K562 (cell line): ENCODE results near the gene APEX1. TPM values are rescaled to one million over a fixed set of nuclear protein-coding genes. Genes with fewer than 3 reads are reported as not detected.

Experiments
- BCL6 ChIP-seq: fragments of 250-450 bp; sonication (Bioruptor Pico); IDR thresholded peaks from 2 replicates; pipeline ENCODE4 v1.4.0; 2020
- CHD4 ChIP-seq: fragments of 200-600 bp; sonication (generic); IDR thresholded peaks from 3 replicates; pipeline ENCODE4 v1.6.1; 2012; ENCODE audit warnings: low read depth, mild to moderate bottlenecking, mixed read lengths, low read length, inconsistent platforms; ENCODE audit not compliant: insufficient read depth, insufficient replicate concordance, poor library complexity, severe bottlenecking
- ETV1 ChIP-seq: fragments of 450-650 bp; conservative IDR thresholded peaks from 2 replicates; pipeline ENCODE4 v1.6.1; 2016; ENCODE audit warnings: missing genetic modification characterization, control low read depth, low read depth, missing compliant biosample characterization
- HNRNPL ChIP-seq: fragments of 200-400 bp; formaldehyde crosslinking; IDR thresholded peaks from 2 replicates; pipeline ENCODE4 v1.6.1; 2017; ENCODE audit warnings: low read depth, mild to moderate bottlenecking, low read length
- MTA3 ChIP-seq: fragments of 450-650 bp; formaldehyde crosslinking; IDR thresholded peaks from 2 replicates; pipeline ENCODE4 v1.6.1; 2017; ENCODE audit warnings: mild to moderate bottlenecking, borderline replicate concordance
- MTF1 ChIP-seq: fragments of 250-450 bp; sonication (Bioruptor Pico); IDR thresholded peaks from 2 replicates; pipeline ENCODE4 v1.9.0; 2021; ENCODE audit warnings: moderate library complexity, mild to moderate bottlenecking, inconsistent platforms, borderline replicate concordance
- RNF2 ChIP-seq: sonication (generic); IDR thresholded peaks from 2 replicates; pipeline ENCODE4 v1.6.1; 2016
- STAT5A ChIP-seq: IDR thresholded peaks from 2 replicates; pipeline ENCODE4 v1.6.1; 2012; ENCODE audit warnings: low read length, inconsistent platforms, borderline replicate concordance
- TAF1 ChIP-seq: IDR thresholded peaks from 2 replicates; pipeline ENCODE4 v1.6.1; 2011; ENCODE audit warnings: mild to moderate bottlenecking, low read length, moderate library complexity; ENCODE audit not compliant: insufficient read depth, control insufficient read depth, severe bottlenecking; ENCODE audit errors: extremely low read depth
- TAF15 ChIP-seq: fragments of 200-400 bp; formaldehyde crosslinking; IDR thresholded peaks from 2 replicates; pipeline ENCODE4 v1.6.1; 2017; ENCODE audit warnings: mild to moderate bottlenecking, low read depth, low read length, moderate library complexity
- TBP ChIP-seq: optimal IDR thresholded peaks from 2 replicates; pipeline ENCODE3; 2011; ENCODE audit warnings: low read depth, low read length, improper control_type of control experiment
- TCF7L2 ChIP-seq: fragments of 150-350 bp; IDR thresholded peaks from 2 replicates; pipeline ENCODE4 v1.6.1; 2016; ENCODE audit warnings: low read depth, mild to moderate bottlenecking, low read length, moderate library complexity
- WHSC1 ChIP-seq: IDR thresholded peaks from one replicate; pipeline ENCODE4 v1.6.1; 2012; ENCODE audit warnings: low read length, control low read depth, inconsistent platforms
- ZFX ChIP-seq: sonication (generic); formaldehyde crosslinking; IDR thresholded peaks from 2 replicates; pipeline ENCODE4 v1.8.0; 2022; ENCODE audit warnings: mild to moderate bottlenecking, missing genetic modification reagents, moderate library complexity
- ZNF239 ChIP-seq: fragments of 250-450 bp; sonication (Bioruptor Pico); IDR thresholded peaks from 2 replicates; pipeline ENCODE4 v1.4.0; 2020; ENCODE audit warnings: mild to moderate bottlenecking
- polyA plus RNA-seq, 8 experiments: library from polyadenylated mRNA; depleted of rRNA in 4 of 8; stranded (reverse) in 5 of 8; unstranded in 3 of 8; fragments of >200 nt; fragmentation: Nextera tagmentation in 2 of 8; fragmentation: Illumina TruSeq in 1 of 8; extraction: Ambion mirVana in 2 of 8; extraction: Trizol in 1 of 8; gene quantifications; 2 replicates each; pipeline versions ENCODE4 v1.2.1 to v1.2.3, GENCODE V29; 2011 to 2014; ENCODE audit warnings: inconsistent platforms in 1 of 8, missing spikeins in 1 of 8
- total RNA-seq, 7 experiments: library from RNA; depleted of rRNA in 6 of 7; stranded (reverse); fragments of >200 nt in 6 of 7; fragmentation: Illumina TruSeq in 2 of 7; extraction: Trizol in 2 of 7; gene quantifications; 2 replicates each; pipeline versions ENCODE4 v1.2.1 to v1.2.3, GENCODE V29; 2011 to 2021; ENCODE audit warnings: low replicate concordance in 1 of 7
- TF ChIP-seq, protein P1 (sequence below), 2 experiments: fragments of 450-650 bp; formaldehyde crosslinking in 1 of 2; IDR thresholded peaks; 2 replicates each; pipeline versions ENCODE4 v1.4.0 to v1.6.1; 2014 to 2020; ENCODE audit warnings: mild to moderate bottlenecking in 2 of 2, borderline replicate concordance in 1 of 2, low read depth in 1 of 2
- TF ChIP-seq, protein P2 (sequence below): IDR thresholded peaks from 2 replicates; pipeline ENCODE4 v1.6.1; 2014; ENCODE audit warnings: antibody characterized with exemption

Gene APEX1
- total and polyA plus RNA-seq, 9 of the 15 experiments (the other 6 are each of a cell fraction or from before 2014, with no cell fraction given) = 50.2 to 274 (median 158) TPM

DNA sequence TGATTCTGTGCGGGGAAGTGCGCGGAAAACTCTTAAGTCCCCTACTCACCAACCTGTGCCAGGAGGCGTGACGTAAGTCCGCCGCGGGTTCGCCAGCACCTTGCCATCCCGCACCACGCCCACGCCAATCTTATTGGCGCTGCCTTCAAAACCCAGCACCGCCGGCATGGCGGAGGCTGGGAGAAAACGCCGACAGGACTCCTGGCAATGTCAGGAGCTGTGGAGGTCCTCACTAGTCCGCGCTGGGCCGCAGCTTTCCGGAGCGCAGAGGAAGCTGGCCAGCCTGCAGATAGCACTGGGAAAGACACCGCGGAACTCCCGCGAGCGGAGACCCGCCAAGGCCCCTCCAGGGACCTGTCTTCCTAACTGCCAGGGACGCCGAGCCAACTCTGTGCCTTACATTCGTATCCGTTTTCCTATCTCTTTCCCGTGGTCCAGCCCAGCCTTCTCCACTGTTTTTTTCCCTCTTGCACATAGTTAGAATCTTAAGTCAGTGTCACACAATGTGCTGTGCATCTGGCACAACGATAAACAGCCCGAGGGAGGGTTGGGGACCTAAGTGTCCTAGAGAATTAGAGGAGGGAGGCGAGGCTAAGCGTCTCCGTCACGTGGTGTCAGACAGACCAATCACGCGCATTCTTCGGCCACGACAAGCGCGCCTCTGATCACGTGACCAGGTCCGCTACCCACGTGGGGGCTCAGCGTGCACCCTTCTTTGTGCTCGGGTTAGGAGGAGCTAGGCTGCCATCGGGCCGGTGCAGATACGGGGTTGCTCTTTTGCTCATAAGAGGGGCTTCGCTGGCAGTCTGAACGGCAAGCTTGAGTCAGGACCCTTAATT is at the start of gene APEX1, which contains the start of gene OSGEP (continued):
- TF ChIP-seq, protein P1, sequence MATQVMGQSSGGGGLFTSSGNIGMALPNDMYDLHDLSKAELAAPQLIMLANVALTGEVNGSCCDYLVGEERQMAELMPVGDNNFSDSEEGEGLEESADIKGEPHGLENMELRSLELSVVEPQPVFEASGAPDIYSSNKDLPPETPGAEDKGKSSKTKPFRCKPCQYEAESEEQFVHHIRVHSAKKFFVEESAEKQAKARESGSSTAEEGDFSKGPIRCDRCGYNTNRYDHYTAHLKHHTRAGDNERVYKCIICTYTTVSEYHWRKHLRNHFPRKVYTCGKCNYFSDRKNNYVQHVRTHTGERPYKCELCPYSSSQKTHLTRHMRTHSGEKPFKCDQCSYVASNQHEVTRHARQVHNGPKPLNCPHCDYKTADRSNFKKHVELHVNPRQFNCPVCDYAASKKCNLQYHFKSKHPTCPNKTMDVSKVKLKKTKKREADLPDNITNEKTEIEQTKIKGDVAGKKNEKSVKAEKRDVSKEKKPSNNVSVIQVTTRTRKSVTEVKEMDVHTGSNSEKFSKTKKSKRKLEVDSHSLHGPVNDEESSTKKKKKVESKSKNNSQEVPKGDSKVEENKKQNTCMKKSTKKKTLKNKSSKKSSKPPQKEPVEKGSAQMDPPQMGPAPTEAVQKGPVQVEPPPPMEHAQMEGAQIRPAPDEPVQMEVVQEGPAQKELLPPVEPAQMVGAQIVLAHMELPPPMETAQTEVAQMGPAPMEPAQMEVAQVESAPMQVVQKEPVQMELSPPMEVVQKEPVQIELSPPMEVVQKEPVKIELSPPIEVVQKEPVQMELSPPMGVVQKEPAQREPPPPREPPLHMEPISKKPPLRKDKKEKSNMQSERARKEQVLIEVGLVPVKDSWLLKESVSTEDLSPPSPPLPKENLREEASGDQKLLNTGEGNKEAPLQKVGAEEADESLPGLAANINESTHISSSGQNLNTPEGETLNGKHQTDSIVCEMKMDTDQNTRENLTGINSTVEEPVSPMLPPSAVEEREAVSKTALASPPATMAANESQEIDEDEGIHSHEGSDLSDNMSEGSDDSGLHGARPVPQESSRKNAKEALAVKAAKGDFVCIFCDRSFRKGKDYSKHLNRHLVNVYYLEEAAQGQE (IDR thresholded peaks at IDR 0.05; ENCODE audit: borderline replicate concordance) = peak; percentile 98
- TF ChIP-seq, protein P1 (CRISPR knock-in tag; IDR thresholded peaks at IDR 0.05; ENCODE audit: low read depth) = no peak
- TF ChIP-seq ETV1 (tag) = peak; percentile 75; the same call in 1 of the 2 replicates
- TF ChIP-seq HNRNPL = no peak
- TF ChIP-seq, protein P2, sequence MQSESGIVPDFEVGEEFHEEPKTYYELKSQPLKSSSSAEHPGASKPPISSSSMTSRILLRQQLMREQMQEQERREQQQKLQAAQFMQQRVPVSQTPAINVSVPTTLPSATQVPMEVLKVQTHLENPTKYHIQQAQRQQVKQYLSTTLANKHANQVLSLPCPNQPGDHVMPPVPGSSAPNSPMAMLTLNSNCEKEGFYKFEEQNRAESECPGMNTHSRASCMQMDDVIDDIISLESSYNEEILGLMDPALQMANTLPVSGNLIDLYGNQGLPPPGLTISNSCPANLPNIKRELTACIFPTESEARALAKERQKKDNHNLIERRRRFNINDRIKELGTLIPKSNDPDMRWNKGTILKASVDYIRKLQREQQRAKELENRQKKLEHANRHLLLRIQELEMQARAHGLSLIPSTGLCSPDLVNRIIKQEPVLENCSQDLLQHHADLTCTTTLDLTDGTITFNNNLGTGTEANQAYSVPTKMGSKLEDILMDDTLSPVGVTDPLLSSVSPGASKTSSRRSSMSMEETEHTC = peak; percentile 75; the same call in 1 of the 2 replicates
- TF ChIP-seq CHD4 = no peak
- no peak for TF ChIP-seq TCF7L2
- no peak for TF ChIP-seq STAT5A
- no peak for TF ChIP-seq BCL6
- no peak for TF ChIP-seq WHSC1
- TF ChIP-seq ZNF239 (CRISPR knock-in tag) = no peak
- no peak; the same call in 1 of the 2 replicates for TF ChIP-seq MTA3
- peak; percentile 87 for TF ChIP-seq TBP
- TF ChIP-seq TAF15 = no peak
- TF ChIP-seq RNF2 = peak; percentile 50; the same call in 1 of the 2 replicates
- no peak; the same call in 1 of the 2 replicates for TF ChIP-seq MTF1 (CRISPR knock-in tag)
- TF ChIP-seq TAF1 = peak; percentile 82
- peak; percentile 69 for TF ChIP-seq ZFX
